ENCODE data around the gene RILPL1. TPM values are rescaled to one million over a fixed set of nuclear protein-coding genes. Genes with fewer than 3 reads are reported as not detected.
"Not testable (repeated sequence)": the region's sequence is repeated elsewhere in the genome, so short reads cannot be mapped to it uniquely, and the experiment has no call there.

RILPL1 gene
- 10 to 100 TPM; 91.7 to 98.0 TPM for total RNA-seq
- long read RNA-seq, transcript RILPL1-205 (8 exons, 2,258 nt), result major isoform, 13 of 37 reads
- long read RNA-seq, partial matches to known transcripts, result 11 of 37 reads
- long read RNA-seq, other reads (novel, unspliced or antisense), result 9 of 37 reads

DNA sequence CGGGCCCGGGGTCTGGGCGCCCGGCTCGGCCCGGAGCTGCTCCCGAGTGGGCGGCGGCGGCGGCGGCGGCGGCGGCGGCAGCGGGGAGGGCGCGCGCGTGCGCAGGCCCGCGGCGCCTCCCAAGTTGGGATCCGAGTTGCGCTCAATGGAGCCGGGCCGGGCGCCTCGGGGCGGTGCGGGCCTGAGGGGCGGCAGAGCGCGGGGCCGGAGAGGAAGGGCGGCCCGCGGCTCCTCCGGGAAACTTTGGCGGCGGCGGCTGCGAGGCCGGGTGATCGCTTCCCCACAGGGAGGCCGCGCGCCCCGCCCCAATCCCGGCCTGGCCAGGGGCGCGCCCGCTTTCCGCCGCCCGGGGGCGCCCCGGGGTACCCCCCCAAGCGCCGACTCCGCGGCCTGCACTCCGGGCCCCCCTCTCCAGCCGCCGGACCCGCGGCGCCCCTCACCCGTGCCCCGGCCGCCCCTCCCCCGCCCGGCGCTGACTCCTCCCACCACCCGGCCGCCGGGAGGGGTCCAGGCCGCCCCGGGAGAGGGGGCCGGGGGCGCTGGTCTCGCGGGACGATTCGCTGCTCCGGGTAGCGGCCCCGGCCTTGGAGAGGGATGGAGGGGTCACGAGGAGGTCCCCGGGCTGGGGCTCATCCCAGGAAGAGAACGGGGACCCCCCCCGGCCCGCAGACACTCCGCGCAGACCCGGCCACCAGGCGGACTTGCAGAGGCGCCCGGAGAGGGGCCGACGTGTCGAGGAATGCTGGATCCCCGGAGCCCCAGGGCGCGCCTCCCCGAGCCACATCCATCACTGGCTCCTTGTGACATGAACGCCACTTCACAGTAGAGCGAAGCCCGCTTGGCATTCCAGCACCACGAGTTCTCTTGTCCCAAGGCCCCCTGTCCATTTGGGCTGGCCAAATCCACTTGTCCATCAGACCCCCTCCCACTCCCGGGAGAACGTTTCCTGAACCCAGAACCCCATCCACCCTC, at the start of gene RILPL1:
RILPL1 (minus strand) TSS at position 48 of the 972 bp plus-strand sequence. CDS start 237 bp downstream, outside the sequence.
- peak; percentile 68 for DNase-seq
- ATAC-seq, result peak; percentile 74 to 85
- intact Hi-C loops (cut with DNase I), result loop anchor here in 1 of 2 donors (5.0 kb wide), 2 partner anchors 48 to 62 kb away; partner anchors contain the start of gene TMED2

- DNase-seq (no peak), ATAC-seq (no peak)
- intact Hi-C loops (cut with DNase I), result loop anchor here (5.0 kb wide), 3 partner anchors 48 to 193 kb away; partner anchors contain the start of genes RILPL1 (in 1 of the 2) and SNRNP35 (in 1 of the 2)
These were observed 47.3 kb upstream of the RILPL1 start for GRCh38 chr12:123580772-123581171.

DNA sequence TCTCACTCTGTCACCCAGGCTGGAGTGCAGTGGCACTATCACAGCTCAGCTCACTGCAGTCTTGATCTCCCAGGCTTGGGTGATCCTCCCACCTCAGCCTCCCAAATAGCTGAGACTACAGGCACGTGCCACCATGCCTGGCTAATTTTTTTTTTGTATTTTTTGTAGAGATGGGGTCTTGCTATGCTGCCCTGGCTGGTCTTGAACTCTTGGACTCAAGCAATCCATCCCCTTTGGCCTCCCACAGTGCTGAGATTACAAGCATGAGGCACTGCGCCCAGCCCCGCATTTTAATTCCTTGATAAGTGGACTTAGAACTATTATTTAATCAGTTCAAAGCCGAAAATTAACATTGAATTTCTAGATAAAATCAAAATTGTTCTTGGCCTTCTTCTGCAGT, 45.3 kb upstream of the RILPL1 start:
- DNase-seq; intact Hi-C loops (cut with DNase I); ATAC-seq: not testable (repeated sequence)

GRCh38 chr12:123578243-123578642, 44.7 kb upstream of the RILPL1 start:
- intact Hi-C loops (cut with DNase I), result no loop called here

GRCh38 chr12:123576611-123577010, 43.1 kb upstream of the RILPL1 start:
- intact Hi-C loops (cut with DNase I), result no loop called here
- ATAC-seq (no peak), DNase-seq (no peak)

More at GRCh38 chr12:123578243-123578642, 44.7 kb upstream of the RILPL1 start:
- DNase-seq (no peak), ATAC-seq (no peak)

GRCh38 chr12:123573870-123574269, 40.4 kb upstream of the RILPL1 start:
- ATAC-seq, result no peak
- intact Hi-C loops (cut with DNase I), result no loop called here

GRCh38 chr12:123572391-123572790, 38.9 kb upstream of the RILPL1 start:
- DNase-seq (no peak), ATAC-seq (no peak)
- intact Hi-C loops (cut with DNase I), result no loop called here

More at GRCh38 chr12:123573870-123574269, 40.4 kb upstream of the RILPL1 start:
- DNase-seq, result no peak

DNA sequence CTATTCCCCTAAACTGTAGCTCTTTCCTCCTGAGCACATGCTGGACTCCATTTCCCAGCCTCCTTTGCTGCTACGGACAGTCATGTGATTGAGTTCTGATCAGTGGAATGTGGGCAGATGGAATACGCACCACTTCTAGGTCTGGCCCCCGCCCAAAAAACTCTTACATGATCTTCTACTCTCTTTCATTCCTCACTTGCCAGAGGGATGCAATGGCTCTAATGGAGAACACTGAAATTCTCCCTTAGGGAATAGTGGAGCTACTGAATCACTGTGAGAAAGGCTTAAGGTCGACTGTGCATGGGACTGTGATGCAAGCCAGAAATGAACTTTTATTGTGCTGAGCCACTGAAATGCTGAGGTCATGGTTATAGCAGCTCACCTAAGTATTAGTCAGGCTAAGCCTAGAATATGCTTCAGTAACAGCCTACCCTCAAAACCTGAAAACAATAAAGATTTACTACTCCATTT, 37.9 kb upstream of the RILPL1 start:
- intact Hi-C loops (cut with DNase I), result no loop called here
- ATAC-seq, result peak; percentile 89 to 91
- DNase-seq, result peak; percentile 72

DNA sequence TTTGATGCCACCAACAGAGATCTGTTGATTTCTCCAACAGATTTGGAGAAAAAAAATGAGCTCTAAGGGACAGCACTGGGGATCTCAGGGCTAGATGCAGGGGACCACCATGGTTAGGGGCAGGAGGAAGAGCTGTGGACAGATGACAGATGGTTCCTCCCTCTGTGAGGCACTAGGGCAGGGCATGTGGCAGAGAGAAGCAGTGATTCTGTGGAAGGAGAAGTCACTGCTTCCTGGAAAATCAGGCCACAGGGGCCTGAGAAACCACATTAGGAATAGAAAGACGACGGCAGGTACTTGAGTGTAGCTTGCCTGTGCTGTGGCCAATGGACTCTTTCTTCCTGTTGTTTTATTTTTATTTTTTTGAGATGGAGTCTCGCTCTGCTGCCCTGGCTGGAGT, 25.9 kb upstream of the RILPL1 start:
- no peak for DNase-seq
- ATAC-seq, result no peak
- intact Hi-C loops (cut with DNase I), result no loop called here

DNA sequence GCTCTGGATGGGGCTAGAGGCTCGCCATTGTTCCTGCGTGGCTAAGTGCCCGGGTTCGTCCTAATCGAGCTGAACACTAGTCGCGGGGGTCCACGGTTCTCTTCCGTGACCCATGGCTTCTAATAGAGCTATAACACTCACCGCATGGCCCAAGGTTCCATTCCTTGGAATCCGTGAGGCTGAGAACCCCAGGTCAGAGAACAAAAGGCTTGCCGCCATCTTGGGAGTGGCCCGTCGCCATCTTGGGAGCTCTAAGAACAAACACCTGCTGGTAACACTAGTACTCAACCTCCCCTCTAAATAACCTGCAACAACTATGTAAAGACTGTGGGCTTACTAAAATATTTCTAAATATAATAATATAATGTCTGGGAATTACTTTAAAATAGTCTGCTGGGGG, 25.0 kb upstream of the RILPL1 start:
- intact Hi-C loops (cut with DNase I), result not testable (repeated sequence)

GRCh38 chr12:123554843-123555242, 21.3 kb upstream of the RILPL1 start:
- DNase-seq; intact Hi-C loops (cut with DNase I); ATAC-seq: not testable (repeated sequence)

More for the DNA sequence above, 25.0 kb upstream of the RILPL1 start:
- not testable (repeated sequence) for DNase-seq, ATAC-seq

- DNase-seq; intact Hi-C loops (cut with DNase I); ATAC-seq: not testable (repeated sequence)
These were observed 20.6 kb upstream of the RILPL1 start for GRCh38 chr12:123554136-123554535.

DNA sequence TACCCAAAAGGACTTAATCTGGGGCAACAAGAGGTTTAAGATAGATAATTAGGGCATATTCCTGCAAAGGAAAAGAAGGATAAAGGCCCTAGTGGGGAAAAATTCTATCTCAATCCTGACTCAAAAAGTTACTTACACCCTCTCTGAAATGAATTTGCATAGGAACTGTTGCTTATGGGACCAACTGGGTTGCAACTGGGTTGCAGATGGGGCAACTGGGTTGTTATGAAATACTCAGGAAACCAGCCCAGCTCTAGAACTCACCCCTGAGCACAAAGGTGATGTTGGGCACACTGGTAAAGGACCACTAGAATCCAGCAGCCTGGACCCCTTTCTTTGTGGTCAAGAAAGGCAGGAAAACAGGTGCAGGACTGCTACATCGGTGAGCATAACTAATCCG, 17.2 kb upstream of the RILPL1 start:
- DNase-seq (no peak), ATAC-seq (no peak)
- intact Hi-C loops (cut with DNase I), result no loop called here

- ATAC-seq, result no peak
- no peak for DNase-seq
- intact Hi-C loops (cut with DNase I), result no loop called here
These were observed 14.6 kb upstream of the RILPL1 start for GRCh38 chr12:123548107-123548506.

GRCh38 chr12:123546281-123546680, 12.8 kb upstream of the RILPL1 start:
- DNase-seq, result no peak
- ATAC-seq, result no peak
- intact Hi-C loops (cut with DNase I), result no loop called here

GRCh38 chr12:123543541-123543940, 10.0 kb upstream of the RILPL1 start:
- intact Hi-C loops (cut with DNase I), result no loop called here
- DNase-seq (no peak), ATAC-seq (no peak)

- ATAC-seq (no peak), DNase-seq (no peak)
- intact Hi-C loops (cut with DNase I), result no loop called here
These were observed 7.6 kb upstream of the RILPL1 start for GRCh38 chr12:123540899-123541662.

- intact Hi-C loops (cut with DNase I); DNase-seq; ATAC-seq: not testable (repeated sequence)
These were observed 2.4 kb upstream of the RILPL1 start for GRCh38 chr12:123535952-123536351.
